ENCODE measurements around the gene DLEU7.

The DLEU7 gene

GRCh38 chr13:50780201-50781015 is 63.1 kb downstream of the DLEU7 start:
- DNase-seq (ENCODE audit: low spot score): no peak
- no peak for TF ChIP-seq CTCF (IDR thresholded peaks at IDR 0.05; ENCODE audit: extremely low read depth, missing control alignments)

GRCh38 chr13:50779443-50780200 is 63.9 kb downstream of the DLEU7 start:
- no peak for TF ChIP-seq CTCF (IDR thresholded peaks at IDR 0.05; ENCODE audit: extremely low read depth, missing control alignments)
- no peak for DNase-seq (ENCODE audit: low spot score)
